A549 (cell line): ENCODE data around the gene ADCY6.

ENCODE experiments used
- CEBPB ChIP-seq, 2 experiments: fragments of >200 bp in 1 of 2; sonication (Bioruptor Twin) in 1 of 2; formaldehyde crosslinking in 1 of 2; IDR thresholded peaks; 2 replicates each; pipeline ENCODE4 v1.6.1; 2012 to 2016
- CTCF ChIP-seq: fragments of >200 bp; sonication (Bioruptor Twin); formaldehyde crosslinking; IDR thresholded peaks from 3 replicates; pipeline ENCODE4 v1.5.1; 2016
- HOXA7 ChIP-seq: fragments of 250-450 bp; sonication (Bioruptor Pico); IDR thresholded peaks from 2 replicates; pipeline ENCODE4 v1.5.0; 2020; ENCODE audit warnings: mild to moderate bottlenecking, moderate library complexity
- MYC ChIP-seq: IDR thresholded peaks from 2 replicates; pipeline ENCODE4 v1.6.1; 2012; ENCODE audit warnings: mild to moderate bottlenecking, inconsistent platforms, low read length, improper control_type of control experiment, borderline replicate concordance
- NR3C1 ChIP-seq: fragments of >200 bp; sonication (Bioruptor Twin); formaldehyde crosslinking; IDR thresholded peaks from 3 replicates; pipeline ENCODE4 v1.6.1; 2017
- POLR2A ChIP-seq: IDR thresholded peaks from 2 replicates; pipeline ENCODE4 v1.6.1; 2012; ENCODE audit warnings: mild to moderate bottlenecking, low read length
- RCOR1 ChIP-seq: fragments of 150-350 bp; IDR thresholded peaks from 2 replicates; pipeline ENCODE4 v1.6.1; 2014; ENCODE audit warnings: antibody characterized with exemption, low read length, low read depth
- SMC3 ChIP-seq: fragments of >200 bp; sonication (Bioruptor Twin); formaldehyde crosslinking; IDR thresholded peaks from 3 replicates; pipeline ENCODE4 v1.6.1; 2018; ENCODE audit warnings: inconsistent platforms

- no peak for TF ChIP-seq HOXA7 (CRISPR knock-in tag)
- TF ChIP-seq CEBPB (IDR thresholded peaks at IDR 0.05), result no peak
- TF ChIP-seq CTCF, result no peak
- no peak for TF ChIP-seq POLR2A
- no peak for TF ChIP-seq MYC
- TF ChIP-seq NR3C1, result no peak
- no peak for TF ChIP-seq SMC3
- TF ChIP-seq RCOR1, result no peak
Observed at GRCh38 chr12:48828841-48829575, 40.1 kb upstream of the ADCY6 start.
